ENCODE results near the gene ZNF646. TPM values are rescaled to one million over a fixed set of nuclear protein-coding genes. Genes with fewer than 3 reads are reported as not detected.

Gene ZNF646, protein sequence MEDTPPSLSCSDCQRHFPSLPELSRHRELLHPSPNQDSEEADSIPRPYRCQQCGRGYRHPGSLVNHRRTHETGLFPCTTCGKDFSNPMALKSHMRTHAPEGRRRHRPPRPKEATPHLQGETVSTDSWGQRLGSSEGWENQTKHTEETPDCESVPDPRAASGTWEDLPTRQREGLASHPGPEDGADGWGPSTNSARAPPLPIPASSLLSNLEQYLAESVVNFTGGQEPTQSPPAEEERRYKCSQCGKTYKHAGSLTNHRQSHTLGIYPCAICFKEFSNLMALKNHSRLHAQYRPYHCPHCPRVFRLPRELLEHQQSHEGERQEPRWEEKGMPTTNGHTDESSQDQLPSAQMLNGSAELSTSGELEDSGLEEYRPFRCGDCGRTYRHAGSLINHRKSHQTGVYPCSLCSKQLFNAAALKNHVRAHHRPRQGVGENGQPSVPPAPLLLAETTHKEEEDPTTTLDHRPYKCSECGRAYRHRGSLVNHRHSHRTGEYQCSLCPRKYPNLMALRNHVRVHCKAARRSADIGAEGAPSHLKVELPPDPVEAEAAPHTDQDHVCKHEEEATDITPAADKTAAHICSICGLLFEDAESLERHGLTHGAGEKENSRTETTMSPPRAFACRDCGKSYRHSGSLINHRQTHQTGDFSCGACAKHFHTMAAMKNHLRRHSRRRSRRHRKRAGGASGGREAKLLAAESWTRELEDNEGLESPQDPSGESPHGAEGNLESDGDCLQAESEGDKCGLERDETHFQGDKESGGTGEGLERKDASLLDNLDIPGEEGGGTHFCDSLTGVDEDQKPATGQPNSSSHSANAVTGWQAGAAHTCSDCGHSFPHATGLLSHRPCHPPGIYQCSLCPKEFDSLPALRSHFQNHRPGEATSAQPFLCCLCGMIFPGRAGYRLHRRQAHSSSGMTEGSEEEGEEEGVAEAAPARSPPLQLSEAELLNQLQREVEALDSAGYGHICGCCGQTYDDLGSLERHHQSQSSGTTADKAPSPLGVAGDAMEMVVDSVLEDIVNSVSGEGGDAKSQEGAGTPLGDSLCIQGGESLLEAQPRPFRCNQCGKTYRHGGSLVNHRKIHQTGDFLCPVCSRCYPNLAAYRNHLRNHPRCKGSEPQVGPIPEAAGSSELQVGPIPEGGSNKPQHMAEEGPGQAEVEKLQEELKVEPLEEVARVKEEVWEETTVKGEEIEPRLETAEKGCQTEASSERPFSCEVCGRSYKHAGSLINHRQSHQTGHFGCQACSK (N-terminal part only)
- polyA plus RNA-seq (2013, experiment 1 of 2) = 11.7 TPM
- polyA plus RNA-seq (2013, experiment 2 of 2) = 11.2 TPM

DNA sequence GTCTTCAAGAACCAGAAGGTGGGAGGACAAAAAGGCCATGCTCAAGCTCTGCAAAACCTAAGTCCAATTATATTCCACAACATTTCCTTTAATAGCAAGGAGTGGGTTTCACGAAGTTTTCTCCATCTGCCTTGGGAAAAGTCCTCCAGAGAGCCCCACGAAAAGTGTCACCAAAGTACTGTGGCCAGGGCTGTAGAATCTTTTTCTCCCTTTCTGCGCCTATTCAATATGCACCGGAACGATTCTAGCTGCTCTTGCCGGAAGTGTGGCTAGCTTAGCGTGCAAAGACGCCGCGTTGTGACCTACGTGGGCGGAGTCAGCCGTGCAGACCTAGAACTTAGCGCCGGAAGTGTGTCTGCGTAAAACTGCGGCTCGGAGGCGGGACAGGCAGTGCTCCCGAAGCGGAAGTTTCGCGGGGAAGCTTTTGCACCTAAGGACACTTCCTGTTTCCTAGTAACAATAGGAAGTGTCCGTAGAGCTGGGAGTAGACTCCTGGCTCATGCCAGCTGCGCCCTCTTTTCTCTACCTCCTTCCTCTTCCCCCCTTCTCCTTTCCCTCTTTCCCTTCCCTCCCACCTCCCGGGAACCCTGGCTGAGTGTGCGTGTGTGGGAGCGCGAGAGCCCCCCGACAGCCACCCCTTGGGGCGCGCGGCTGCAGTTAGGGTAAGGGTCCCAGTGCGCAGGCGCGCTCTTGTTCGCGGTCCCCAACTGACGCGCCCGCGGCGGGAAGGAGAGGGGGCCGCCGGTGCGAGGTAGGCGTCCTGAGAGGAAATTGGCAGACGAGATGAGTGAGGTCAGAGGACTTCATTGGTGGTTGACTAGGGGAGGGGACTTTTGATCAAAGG is at the start of gene ZNF646, which contains the start of gene ZNF668:
TSS of gene ZNF646 (plus strand) at position 453 of the 844 bp plus-strand sequence. CDS start 1,903 bp downstream, outside the sequence.
TSS of gene ZNF668 (minus strand) at position 271 of the 844 bp plus-strand sequence. CDS start 9,781 bp downstream, outside the sequence.
- Histone ChIP-seq H2AFZ (ENCODE audit: low read length) (peak within 1 kb of the TSS; percentile 96), H3K36me3 (replicated peaks in 1 of 2; ENCODE audit: control insufficient read depth in 2 of 2, insufficient read depth in 2 of 2, low read length in 2 of 2) (peaks cover 31 to 36% of the 10 kb centered on the region in 2 donors), H2BK120ac (ENCODE audit: low read depth, low read length) (no peak within 1 kb of the TSS), H3K4ac (ENCODE audit: low read length) (no peak within 1 kb of the TSS), H3K18ac (ENCODE audit: low read length) (peak within 1 kb of the TSS; percentile 99), H3K79me1 (ENCODE audit: low read depth, low read length) (peaks cover 16% of the 10 kb centered on the region), H3K27ac (replicated peaks; ENCODE audit: low read length) (peak within 1 kb of the TSS; percentile 93), H3K9me3 (replicated peaks in 1 of 2; ENCODE audit: control insufficient read depth in 2 of 2, insufficient read depth in 1 of 2, low read depth in 1 of 2, low read length in 2 of 2) (no peaks in the 10 kb centered on the region), H3K27me3 (ENCODE audit: control insufficient read depth in 3 of 3, insufficient read depth in 3 of 3, low read depth in 1 of 3, low read length in 3 of 3) (no peaks in the 10 kb centered on the region), H2AK5ac (ENCODE audit: low read depth, low read length) (no peak within 1 kb of the TSS), H3K14ac (ENCODE audit: low read length) (peak within 1 kb of the TSS; percentile 65), H3K4me2 (ENCODE audit: insufficient read depth, low read length, poor library complexity, severe bottlenecking) (peak within 1 kb of the TSS; percentile 92), H3K23ac (ENCODE audit: low read depth, low read length, poor library complexity) (peak within 1 kb of the TSS; percentile 16), H3K9ac (ENCODE audit: low read depth, low read length, poor library complexity) (peak within 1 kb of the TSS; percentile 95), H2BK12ac (ENCODE audit: low read length) (no peak within 1 kb of the TSS), H3K4me1 (ENCODE audit: control insufficient read depth in 2 of 2, insufficient read depth in 1 of 2, low read depth in 1 of 2, low read length in 2 of 2) (peaks cover 4 to 7% of the 10 kb centered on the region in 2 donors), H2BK15ac (ENCODE audit: low read length) (peak within 1 kb of the TSS; percentile 2), H4K8ac (ENCODE audit: low read depth, low read length) (no peak within 1 kb of the TSS), H3K4me3 (ENCODE audit: low read length in 2 of 2) (peak within 1 kb of the TSS; percentile 80 to 91), H4K91ac (ENCODE audit: low read depth, low read length, poor library complexity) (no peak within 1 kb of the TSS), H2BK5ac (ENCODE audit: low read length) (peak within 1 kb of the TSS; percentile 95)
- no CpG with 5 or more reads among the region's 48 CpGs for WGBS, 2 donors (ENCODE audit: extremely low coverage in 2 of 2, insufficient read length in 2 of 2, insufficient replicate concordance in 1 of 2)
- peak; percentile 97 for DNase-seq (ENCODE audit: low spot score)

- peaks cover 0 to 1% of the 10 kb centered on the region in 2 donors for H3K4me1 ChIP-seq (ENCODE audit: control insufficient read depth in 2 of 2, insufficient read depth in 1 of 2, low read depth in 1 of 2, low read length in 2 of 2)
- H3K4me2 ChIP-seq (ENCODE audit: insufficient read depth, low read length, poor library complexity, severe bottlenecking) = no peak overlapping the region
- DNase-seq (ENCODE audit: low spot score) = no peak
- H3K27ac ChIP-seq (replicated peaks; ENCODE audit: low read length) = no peak overlapping the region
- H2BK15ac ChIP-seq (ENCODE audit: low read length) = no peak overlapping the region
- no peak overlapping the region for H4K91ac ChIP-seq (ENCODE audit: low read depth, low read length, poor library complexity)
- H2AFZ ChIP-seq (ENCODE audit: low read length) = peak overlapping the region; percentile 57
- no peak overlapping the region for H2BK120ac ChIP-seq (ENCODE audit: low read depth, low read length)
- H3K9me3 ChIP-seq (replicated peaks in 1 of 2; ENCODE audit: control insufficient read depth in 2 of 2, insufficient read depth in 1 of 2, low read depth in 1 of 2, low read length in 2 of 2) = no peaks in the 10 kb centered on the region
- H3K4ac ChIP-seq (ENCODE audit: low read length) = no peak overlapping the region
- no peak overlapping the region for H2BK5ac ChIP-seq (ENCODE audit: low read length)
- no peaks in the 10 kb centered on the region for H3K79me1 ChIP-seq (ENCODE audit: low read depth, low read length)
- H3K27me3 ChIP-seq (ENCODE audit: control insufficient read depth in 3 of 3, insufficient read depth in 3 of 3, low read depth in 1 of 3, low read length in 3 of 3) = no peaks in the 10 kb centered on the region
- no peak overlapping the region for H3K18ac ChIP-seq (ENCODE audit: low read length)
- no CpG with 5 or more reads among the region's 5 CpGs for WGBS, 2 donors (ENCODE audit: extremely low coverage in 2 of 2, insufficient read length in 2 of 2, insufficient replicate concordance in 1 of 2)
- H2BK12ac ChIP-seq (ENCODE audit: low read length) = no peak overlapping the region
- H4K8ac ChIP-seq (ENCODE audit: low read depth, low read length) = no peak overlapping the region
- no peaks in the 10 kb centered on the region for H3K36me3 ChIP-seq (replicated peaks in 1 of 2; ENCODE audit: control insufficient read depth in 2 of 2, insufficient read depth in 2 of 2, low read length in 2 of 2)
- no peak overlapping the region for H2AK5ac ChIP-seq (ENCODE audit: low read depth, low read length)
- H3K23ac ChIP-seq (ENCODE audit: low read depth, low read length, poor library complexity) = no peak overlapping the region
- H3K9ac ChIP-seq (ENCODE audit: low read depth, low read length, poor library complexity) = no peak overlapping the region
- no peak overlapping the region for H3K4me3 ChIP-seq (ENCODE audit: low read length in 2 of 2)
- no peak overlapping the region for H3K14ac ChIP-seq (ENCODE audit: low read length)
Measured at GRCh38 chr16:31025339-31025738, 48.9 kb upstream of the ZNF646 start.

- Histone ChIP-seq H4K91ac (ENCODE audit: low read depth, low read length, poor library complexity) (no peak overlapping the region), H3K4me1 (ENCODE audit: control insufficient read depth in 2 of 2, insufficient read depth in 1 of 2, low read depth in 1 of 2, low read length in 2 of 2) (peaks cover 3 to 9% of the 10 kb centered on the region in 2 donors), H4K8ac (ENCODE audit: low read depth, low read length) (no peak overlapping the region), H3K9me3 (replicated peaks in 1 of 2; ENCODE audit: control insufficient read depth in 2 of 2, insufficient read depth in 1 of 2, low read depth in 1 of 2, low read length in 2 of 2) (no peaks in the 10 kb centered on the region), H2AK5ac (ENCODE audit: low read depth, low read length) (no peak overlapping the region), H3K14ac (ENCODE audit: low read length) (no peak overlapping the region), H3K36me3 (replicated peaks in 1 of 2; ENCODE audit: control insufficient read depth in 2 of 2, insufficient read depth in 2 of 2, low read length in 2 of 2) (no peaks in the 10 kb centered on the region), H2BK12ac (ENCODE audit: low read length) (no peak overlapping the region), H3K79me1 (ENCODE audit: low read depth, low read length) (no peaks in the 10 kb centered on the region), H3K4me3 (ENCODE audit: low read length in 2 of 2) (no peak overlapping the region), H2BK5ac (ENCODE audit: low read length) (no peak overlapping the region), H2BK120ac (ENCODE audit: low read depth, low read length) (no peak overlapping the region), H3K27me3 (ENCODE audit: control insufficient read depth in 3 of 3, insufficient read depth in 3 of 3, low read depth in 1 of 3, low read length in 3 of 3) (no peaks in the 10 kb centered on the region), H3K4me2 (ENCODE audit: insufficient read depth, low read length, poor library complexity, severe bottlenecking) (no peak overlapping the region), H2BK15ac (ENCODE audit: low read length) (no peak overlapping the region), H3K27ac (replicated peaks; ENCODE audit: low read length) (no peak overlapping the region), H3K4ac (ENCODE audit: low read length) (no peak overlapping the region), H2AFZ (ENCODE audit: low read length) (no peak overlapping the region), H3K23ac (ENCODE audit: low read depth, low read length, poor library complexity) (no peak overlapping the region), H3K9ac (ENCODE audit: low read depth, low read length, poor library complexity) (no peak overlapping the region), H3K18ac (ENCODE audit: low read length) (no peak overlapping the region)
- WGBS, 2 donors (ENCODE audit: extremely low coverage in 2 of 2, insufficient read length in 2 of 2, insufficient replicate concordance in 1 of 2) = no CpG with 5 or more reads among the region's 5 CpGs
- DNase-seq (ENCODE audit: low spot score) = no peak
Measured at GRCh38 chr16:31029272-31029671, 45.0 kb upstream of the ZNF646 start.
